ENCODE results near the gene FNIP1. TPM values are rescaled to one million over a fixed set of nuclear protein-coding genes. Genes with fewer than 3 reads are reported as not detected.

The FNIP1 gene
- polyA plus RNA-seq, 1 of the 3 experiments (the other 2 are of a cell fraction): 2.4 TPM

DNA sequence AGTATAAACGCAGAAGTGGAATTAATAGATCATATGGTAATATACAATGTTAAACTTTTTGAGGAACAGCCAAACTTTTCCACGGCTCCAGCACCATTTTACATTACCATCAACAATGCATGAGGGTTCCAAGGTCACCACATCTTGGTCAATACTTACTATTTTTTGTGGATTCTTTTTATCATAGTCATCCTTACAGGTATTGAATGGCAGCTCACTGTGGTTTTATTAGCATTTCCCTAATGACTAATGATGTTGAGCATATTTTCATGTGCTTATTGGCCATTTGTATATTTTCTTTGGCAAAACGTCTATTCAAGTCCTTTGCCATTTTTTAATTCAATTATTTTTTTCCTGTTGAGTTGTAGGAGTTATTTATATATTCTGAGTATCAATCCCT is 147.7 kb downstream of the FNIP1 start (continued):
- TF ChIP-seq, protein P1, sequence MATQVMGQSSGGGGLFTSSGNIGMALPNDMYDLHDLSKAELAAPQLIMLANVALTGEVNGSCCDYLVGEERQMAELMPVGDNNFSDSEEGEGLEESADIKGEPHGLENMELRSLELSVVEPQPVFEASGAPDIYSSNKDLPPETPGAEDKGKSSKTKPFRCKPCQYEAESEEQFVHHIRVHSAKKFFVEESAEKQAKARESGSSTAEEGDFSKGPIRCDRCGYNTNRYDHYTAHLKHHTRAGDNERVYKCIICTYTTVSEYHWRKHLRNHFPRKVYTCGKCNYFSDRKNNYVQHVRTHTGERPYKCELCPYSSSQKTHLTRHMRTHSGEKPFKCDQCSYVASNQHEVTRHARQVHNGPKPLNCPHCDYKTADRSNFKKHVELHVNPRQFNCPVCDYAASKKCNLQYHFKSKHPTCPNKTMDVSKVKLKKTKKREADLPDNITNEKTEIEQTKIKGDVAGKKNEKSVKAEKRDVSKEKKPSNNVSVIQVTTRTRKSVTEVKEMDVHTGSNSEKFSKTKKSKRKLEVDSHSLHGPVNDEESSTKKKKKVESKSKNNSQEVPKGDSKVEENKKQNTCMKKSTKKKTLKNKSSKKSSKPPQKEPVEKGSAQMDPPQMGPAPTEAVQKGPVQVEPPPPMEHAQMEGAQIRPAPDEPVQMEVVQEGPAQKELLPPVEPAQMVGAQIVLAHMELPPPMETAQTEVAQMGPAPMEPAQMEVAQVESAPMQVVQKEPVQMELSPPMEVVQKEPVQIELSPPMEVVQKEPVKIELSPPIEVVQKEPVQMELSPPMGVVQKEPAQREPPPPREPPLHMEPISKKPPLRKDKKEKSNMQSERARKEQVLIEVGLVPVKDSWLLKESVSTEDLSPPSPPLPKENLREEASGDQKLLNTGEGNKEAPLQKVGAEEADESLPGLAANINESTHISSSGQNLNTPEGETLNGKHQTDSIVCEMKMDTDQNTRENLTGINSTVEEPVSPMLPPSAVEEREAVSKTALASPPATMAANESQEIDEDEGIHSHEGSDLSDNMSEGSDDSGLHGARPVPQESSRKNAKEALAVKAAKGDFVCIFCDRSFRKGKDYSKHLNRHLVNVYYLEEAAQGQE (IDR thresholded peaks at IDR 0.05; ENCODE audit: low read depth, low read length): no peak
- TF ChIP-seq RAD21 (IDR thresholded peaks at IDR 0.05; ENCODE audit: low read length) (no peak), EZH2phosphoT487 (IDR thresholded peaks at IDR 0.05; ENCODE audit: borderline replicate concordance, low read depth) (no peak)
- TF ChIP-seq, protein P2, sequence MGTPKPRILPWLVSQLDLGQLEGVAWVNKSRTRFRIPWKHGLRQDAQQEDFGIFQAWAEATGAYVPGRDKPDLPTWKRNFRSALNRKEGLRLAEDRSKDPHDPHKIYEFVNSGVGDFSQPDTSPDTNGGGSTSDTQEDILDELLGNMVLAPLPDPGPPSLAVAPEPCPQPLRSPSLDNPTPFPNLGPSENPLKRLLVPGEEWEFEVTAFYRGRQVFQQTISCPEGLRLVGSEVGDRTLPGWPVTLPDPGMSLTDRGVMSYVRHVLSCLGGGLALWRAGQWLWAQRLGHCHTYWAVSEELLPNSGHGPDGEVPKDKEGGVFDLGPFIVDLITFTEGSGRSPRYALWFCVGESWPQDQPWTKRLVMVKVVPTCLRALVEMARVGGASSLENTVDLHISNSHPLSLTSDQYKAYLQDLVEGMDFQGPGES (IDR thresholded peaks at IDR 0.05; ENCODE audit: low read depth, low read length): no peak
- TF ChIP-seq, protein P3, sequence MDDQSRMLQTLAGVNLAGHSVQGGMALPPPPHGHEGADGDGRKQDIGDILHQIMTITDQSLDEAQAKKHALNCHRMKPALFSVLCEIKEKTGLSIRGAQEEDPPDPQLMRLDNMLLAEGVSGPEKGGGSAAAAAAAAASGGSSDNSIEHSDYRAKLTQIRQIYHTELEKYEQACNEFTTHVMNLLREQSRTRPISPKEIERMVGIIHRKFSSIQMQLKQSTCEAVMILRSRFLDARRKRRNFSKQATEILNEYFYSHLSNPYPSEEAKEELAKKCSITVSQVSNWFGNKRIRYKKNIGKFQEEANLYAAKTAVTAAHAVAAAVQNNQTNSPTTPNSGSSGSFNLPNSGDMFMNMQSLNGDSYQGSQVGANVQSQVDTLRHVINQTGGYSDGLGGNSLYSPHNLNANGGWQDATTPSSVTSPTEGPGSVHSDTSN (IDR thresholded peaks at IDR 0.05): no peak

DNA sequence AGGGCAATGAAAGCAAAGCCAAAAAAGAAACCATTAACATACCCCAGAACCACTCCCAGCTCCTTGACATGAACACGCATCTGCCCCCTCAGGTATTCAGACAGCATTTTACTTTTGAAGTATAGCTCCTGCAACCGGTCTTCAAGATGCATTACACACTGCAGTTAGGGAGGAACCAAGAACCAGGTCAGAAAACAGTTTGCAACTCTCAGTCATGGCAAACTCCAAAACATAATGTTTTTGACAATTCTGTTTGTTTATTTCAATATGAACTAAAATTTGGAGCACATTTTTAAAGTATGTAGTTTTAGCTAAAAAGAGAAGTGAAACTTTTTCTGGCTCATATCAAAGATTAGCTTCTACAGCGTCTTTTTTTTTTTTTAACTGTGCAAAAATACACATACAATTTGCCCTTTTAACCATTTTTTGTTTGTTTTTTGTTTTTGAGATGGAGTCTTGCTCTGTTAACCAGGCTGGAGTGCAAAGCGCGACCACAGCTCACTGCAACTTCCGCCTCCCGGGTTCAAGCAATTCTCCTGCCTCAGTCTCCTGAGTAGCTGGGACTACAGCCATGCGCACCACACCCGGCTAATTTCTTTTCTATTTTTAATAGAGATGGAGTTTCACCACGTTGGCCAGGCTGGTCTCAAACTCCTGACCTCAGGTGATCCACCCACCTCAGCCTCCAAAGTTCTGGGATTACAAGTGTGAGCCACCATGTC is 149.6 kb downstream of the FNIP1 start:
- H3K79me2 ChIP-seq (ENCODE audit: insufficient read depth): no peaks in the 10 kb centered on the region
- no peak for DNase-seq
- TF ChIP-seq TEAD4 (IDR thresholded peaks at IDR 0.05; ENCODE audit: borderline replicate concordance, insufficient read depth): no peak
- TF ChIP-seq, protein P3 (IDR thresholded peaks at IDR 0.05): no peak
- no peak for TF ChIP-seq RCOR1 (IDR thresholded peaks at IDR 0.05; ENCODE audit: low read length)
- TF ChIP-seq CHD2 (IDR thresholded peaks at IDR 0.05; ENCODE audit: low read length, partially characterized antibody): no peak
- TF ChIP-seq, protein P4, sequence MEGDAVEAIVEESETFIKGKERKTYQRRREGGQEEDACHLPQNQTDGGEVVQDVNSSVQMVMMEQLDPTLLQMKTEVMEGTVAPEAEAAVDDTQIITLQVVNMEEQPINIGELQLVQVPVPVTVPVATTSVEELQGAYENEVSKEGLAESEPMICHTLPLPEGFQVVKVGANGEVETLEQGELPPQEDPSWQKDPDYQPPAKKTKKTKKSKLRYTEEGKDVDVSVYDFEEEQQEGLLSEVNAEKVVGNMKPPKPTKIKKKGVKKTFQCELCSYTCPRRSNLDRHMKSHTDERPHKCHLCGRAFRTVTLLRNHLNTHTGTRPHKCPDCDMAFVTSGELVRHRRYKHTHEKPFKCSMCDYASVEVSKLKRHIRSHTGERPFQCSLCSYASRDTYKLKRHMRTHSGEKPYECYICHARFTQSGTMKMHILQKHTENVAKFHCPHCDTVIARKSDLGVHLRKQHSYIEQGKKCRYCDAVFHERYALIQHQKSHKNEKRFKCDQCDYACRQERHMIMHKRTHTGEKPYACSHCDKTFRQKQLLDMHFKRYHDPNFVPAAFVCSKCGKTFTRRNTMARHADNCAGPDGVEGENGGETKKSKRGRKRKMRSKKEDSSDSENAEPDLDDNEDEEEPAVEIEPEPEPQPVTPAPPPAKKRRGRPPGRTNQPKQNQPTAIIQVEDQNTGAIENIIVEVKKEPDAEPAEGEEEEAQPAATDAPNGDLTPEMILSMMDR (IDR thresholded peaks at IDR 0.05): no peak
- no peak for TF ChIP-seq SMC3 (IDR thresholded peaks at IDR 0.05; ENCODE audit: low read depth, low read length)
- no peak for TF ChIP-seq JUND (IDR thresholded peaks at IDR 0.05)
- TF ChIP-seq FOSL2 (IDR thresholded peaks at IDR 0.05; ENCODE audit: borderline replicate concordance, low read depth): no peak
- TF ChIP-seq RXRA (IDR thresholded peaks at IDR 0.05; ENCODE audit: borderline replicate concordance, low read depth): no peak

More for the DNA sequence above, 149.6 kb downstream of the FNIP1 start:
- Histone ChIP-seq H3F3A (replicated peaks; ENCODE audit: insufficient read depth) (peaks cover 26% of the 10 kb centered on the region), H3K27me3 (ENCODE audit: insufficient read depth) (no peaks in the 10 kb centered on the region), H3K4me3 (ENCODE audit: low read depth in 2 of 2, low read length in 1 of 2) (no peak overlapping the region), H3K4me1 (ENCODE audit: control insufficient read depth in 1 of 2, insufficient read depth in 2 of 2, low read depth in 1 of 2, low read length in 1 of 2) (no peaks in the 10 kb centered on the region), H3K9me3 (no peaks in the 10 kb centered on the region), H2AFZ (ENCODE audit: low read depth) (no peak overlapping the region), H3K9ac (no peak overlapping the region), H3K9me2 (no peaks in the 10 kb centered on the region), H3K4me2 (no peak overlapping the region), H4K20me1 (ENCODE audit: insufficient read depth) (no peaks in the 10 kb centered on the region), H3K27ac (ENCODE audit: low read depth in 2 of 2, low read length in 1 of 2) (no peak overlapping the region), H3K36me3 (replicated peaks in 1 of 2; ENCODE audit: control insufficient read depth in 1 of 2, insufficient read depth in 2 of 2, low read length in 1 of 2) (peaks cover 53 to 70% of the 10 kb centered on the region in 2 experiments)
- ChIA-PET POLR2A (no interaction called here), CTCF (interaction anchor here (1.2 to 2.0 kb wide), 4 partner anchors 8 to 360 kb away, joined by 3 to 5 read pairs (median 4); no protein-coding TSS in a partner anchor)
- 92% methylated on average over 10 of the region's 10 CpGs for WGBS (ENCODE audit: low lambda C conversion rate)
